Muscle layer of duodenum (tissue), 2 donors: ENCODE measurements around the gene TSHZ2.

Experiments
- H3K27ac ChIP-seq: one replicate; pipeline ENCODE4 v1.7.0; 2013; ENCODE audit warnings: mild to moderate bottlenecking, low read length
- H3K27me3 ChIP-seq: one replicate; pipeline ENCODE4 v1.7.0; 2013; ENCODE audit warnings: low read depth, mild to moderate bottlenecking, control low read depth, low read length
- H3K36me3 ChIP-seq, 2 donors: one replicate each; pipeline ENCODE4 v1.7.0; 2013; ENCODE audit warnings: low read length in 2 of 2, control low read depth in 1 of 2, mild to moderate bottlenecking in 1 of 2; ENCODE audit not compliant: insufficient read depth in 2 of 2, control insufficient read depth in 1 of 2
- H3K4me1 ChIP-seq, 2 donors: one replicate each; pipeline ENCODE4 v1.7.0; 2013; ENCODE audit warnings: low read length in 2 of 2, mild to moderate bottlenecking in 2 of 2, control low read depth in 1 of 2, moderate library complexity in 1 of 2; ENCODE audit not compliant: insufficient read depth in 2 of 2, control insufficient read depth in 1 of 2
- H3K4me3 ChIP-seq, 2 donors: one replicate each; pipeline ENCODE4 v1.7.0; 2013; ENCODE audit warnings: low read length in 2 of 2, low read depth in 1 of 2, mild to moderate bottlenecking in 1 of 2
- H3K9me3 ChIP-seq, 2 donors: one replicate each; pipeline ENCODE4 v1.7.0; 2013; ENCODE audit warnings: low read length in 2 of 2, control low read depth in 1 of 2, mild to moderate bottlenecking in 1 of 2; ENCODE audit not compliant: control insufficient read depth in 1 of 2
- donor health status: healthy.

Gene TSHZ2

GRCh38 chr20:53176134-53176533 lies 204.0 kb downstream of the TSHZ2 start:
- H3K9me3 ChIP-seq = no peaks in the 10 kb centered on the region

DNA sequence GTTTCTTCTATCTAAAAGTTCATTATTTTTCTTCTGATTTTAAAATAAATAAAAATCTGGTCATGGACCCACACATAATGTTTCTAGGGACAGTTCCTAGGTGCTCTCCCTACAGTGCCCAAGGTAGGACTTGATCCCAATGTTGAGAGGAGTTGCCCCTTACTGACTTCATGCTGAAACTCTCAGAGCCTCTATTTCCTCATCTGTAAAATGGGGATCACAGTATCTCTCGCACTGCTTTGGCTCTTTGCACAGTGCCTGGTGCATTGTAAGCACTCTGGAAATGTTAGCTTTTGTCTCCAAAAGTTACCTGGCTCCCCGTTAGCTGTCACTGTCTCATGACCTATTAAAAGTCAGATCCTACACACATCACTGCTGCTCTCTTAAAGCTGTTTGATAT lies 205.5 kb downstream of the TSHZ2 start:
- Histone ChIP-seq H3K27ac (no peak overlapping the region), H3K36me3 (no peaks in the 10 kb centered on the region), H3K4me1 (no peaks in the 10 kb centered on the region), H3K9me3 (no peaks in the 10 kb centered on the region), H3K27me3 (no peaks in the 10 kb centered on the region), H3K4me3 (no peak overlapping the region)

More at GRCh38 chr20:53176134-53176533, 204.0 kb downstream of the TSHZ2 start:
- no peaks in the 10 kb centered on the region for H3K27me3 ChIP-seq
- H3K36me3 ChIP-seq = no peaks in the 10 kb centered on the region
- H3K4me1 ChIP-seq = no peaks in the 10 kb centered on the region
- H3K4me3 ChIP-seq = no peak overlapping the region
- H3K27ac ChIP-seq = no peak overlapping the region

GRCh38 chr20:53179749-53180148 lies 207.6 kb downstream of the TSHZ2 start:
- H3K27me3 ChIP-seq = no peaks in the 10 kb centered on the region
- no peaks in the 10 kb centered on the region for H3K4me1 ChIP-seq
- no peak overlapping the region for H3K27ac ChIP-seq
- H3K4me3 ChIP-seq = no peak overlapping the region
- H3K9me3 ChIP-seq = no peaks in the 10 kb centered on the region
- no peaks in the 10 kb centered on the region for H3K36me3 ChIP-seq

DNA sequence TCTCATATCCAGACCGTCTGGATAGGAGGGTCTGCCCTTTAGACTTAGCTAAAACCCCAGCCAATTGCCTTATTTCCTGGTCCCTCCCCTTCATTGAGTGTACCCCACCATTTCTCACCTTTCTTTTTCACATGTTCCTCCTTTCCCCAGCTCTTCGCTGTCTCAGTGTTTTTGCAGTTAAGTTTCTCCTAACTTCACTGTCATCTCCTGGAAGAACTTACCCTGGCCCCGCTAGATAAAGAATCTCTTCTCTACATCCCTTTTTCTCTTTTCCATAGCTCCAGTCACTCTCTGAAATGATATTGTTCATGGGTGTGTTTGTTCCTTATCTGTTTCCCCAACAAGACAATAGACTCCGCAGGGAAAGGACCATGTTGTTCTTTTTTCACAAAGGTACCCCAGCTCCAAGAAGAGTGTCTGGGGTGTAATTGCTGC lies 208.8 kb downstream of the TSHZ2 start:
- Histone ChIP-seq H3K4me1 (no peaks in the 10 kb centered on the region), H3K36me3 (no peaks in the 10 kb centered on the region), H3K27me3 (no peaks in the 10 kb centered on the region), H3K9me3 (no peaks in the 10 kb centered on the region), H3K4me3 (no peak overlapping the region), H3K27ac (no peak overlapping the region)

- H3K36me3 ChIP-seq = no peaks in the 10 kb centered on the region
- no peaks in the 10 kb centered on the region for H3K4me1 ChIP-seq
- H3K27ac ChIP-seq = no peak overlapping the region
- no peaks in the 10 kb centered on the region for H3K9me3 ChIP-seq
- H3K27me3 ChIP-seq = no peaks in the 10 kb centered on the region
- H3K4me3 ChIP-seq = no peak overlapping the region
Observed at GRCh38 chr20:53181866-53182376, 209.8 kb downstream of the TSHZ2 start.

DNA sequence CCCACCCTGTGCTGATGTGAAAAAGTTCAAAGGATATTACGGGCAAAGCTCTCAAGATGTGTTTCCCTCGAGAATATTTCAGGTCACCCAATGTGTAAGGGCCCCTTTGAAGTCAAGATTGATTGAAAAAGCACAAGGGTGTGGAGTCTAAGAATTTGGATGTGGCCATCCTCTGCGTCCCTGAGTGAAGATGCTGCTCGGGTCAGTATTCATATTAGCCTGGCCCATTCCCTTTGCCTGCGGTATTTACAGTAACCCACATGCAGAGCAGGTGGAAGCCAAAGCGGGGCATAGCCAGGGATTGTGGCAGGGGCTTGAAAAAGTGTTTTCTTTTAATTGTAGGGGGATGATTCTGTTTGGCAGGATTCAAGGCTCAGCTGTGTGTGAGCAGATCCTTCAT lies 211.0 kb downstream of the TSHZ2 start:
- Histone ChIP-seq H3K36me3 (no peaks in the 10 kb centered on the region), H3K4me1 (peaks cover 0 to 6% of the 10 kb centered on the region in 2 donors)

DNA sequence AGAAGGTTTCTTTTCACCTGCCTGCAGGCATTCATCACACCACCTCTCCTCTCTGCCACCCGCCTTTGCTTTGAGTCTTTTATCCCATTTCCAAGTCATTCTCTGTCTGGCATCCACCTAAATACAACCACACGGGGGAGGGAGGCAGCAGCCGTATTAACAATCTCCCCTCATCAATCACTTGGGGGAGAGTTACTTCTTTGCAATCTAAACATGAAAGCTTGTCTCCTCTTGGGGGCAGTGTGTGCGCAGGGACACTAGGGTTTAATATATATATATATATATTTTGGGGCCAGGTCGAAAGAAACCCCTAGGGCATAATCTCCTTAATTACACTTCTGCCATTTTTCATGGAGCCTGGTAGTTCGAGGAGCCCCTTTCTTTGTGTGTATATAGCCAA lies 214.5 kb downstream of the TSHZ2 start:
- Histone ChIP-seq H3K36me3 (no peaks in the 10 kb centered on the region), H3K4me1 (peaks cover 0 to 6% of the 10 kb centered on the region in 2 donors), H3K4me3 (no peak overlapping the region), H3K9me3 (no peaks in the 10 kb centered on the region), H3K27ac (no peak overlapping the region), H3K27me3 (no peaks in the 10 kb centered on the region)

More for the DNA sequence above, 211.0 kb downstream of the TSHZ2 start:
- Histone ChIP-seq H3K9me3 (no peaks in the 10 kb centered on the region), H3K4me3 (no peak overlapping the region), H3K27ac (no peak overlapping the region), H3K27me3 (no peaks in the 10 kb centered on the region)

DNA sequence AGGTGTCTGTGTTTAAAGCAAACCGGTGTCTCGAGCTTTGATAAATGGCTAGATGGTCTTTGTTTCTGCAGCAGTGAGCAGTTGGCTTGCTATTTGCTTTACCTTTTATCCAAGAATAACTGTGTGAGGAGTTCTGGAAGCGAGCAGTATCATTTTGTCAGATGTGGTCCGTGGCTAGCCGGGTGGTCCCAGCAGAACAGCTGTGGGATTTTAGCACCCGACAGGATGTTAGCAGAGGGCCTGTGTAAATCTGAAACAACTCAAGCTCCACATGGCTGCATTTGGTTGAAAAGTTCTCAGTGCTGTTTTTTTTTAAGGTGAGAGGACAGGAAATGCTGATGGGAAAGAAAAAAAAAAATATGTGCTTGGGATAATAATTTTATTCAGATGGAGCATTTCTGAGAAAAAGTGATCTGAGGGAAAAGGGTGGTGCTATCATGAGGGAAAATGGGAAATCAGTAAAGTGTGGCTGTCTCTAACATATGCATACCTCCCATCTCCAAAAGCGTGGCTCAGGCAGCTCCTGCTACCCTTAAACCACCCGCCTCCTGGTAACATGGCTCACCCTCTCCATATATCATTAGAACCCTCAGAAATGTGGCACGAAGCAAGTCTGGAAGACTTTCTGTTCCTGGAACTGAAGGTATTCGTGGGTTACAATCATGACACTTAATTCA lies 215.4 kb downstream of the TSHZ2 start:
- Histone ChIP-seq H3K27me3 (no peaks in the 10 kb centered on the region), H3K9me3 (no peaks in the 10 kb centered on the region), H3K36me3 (no peaks in the 10 kb centered on the region), H3K4me3 (no peak overlapping the region), H3K27ac (no peak overlapping the region), H3K4me1 (peaks cover 0 to 6% of the 10 kb centered on the region in 2 donors)

DNA sequence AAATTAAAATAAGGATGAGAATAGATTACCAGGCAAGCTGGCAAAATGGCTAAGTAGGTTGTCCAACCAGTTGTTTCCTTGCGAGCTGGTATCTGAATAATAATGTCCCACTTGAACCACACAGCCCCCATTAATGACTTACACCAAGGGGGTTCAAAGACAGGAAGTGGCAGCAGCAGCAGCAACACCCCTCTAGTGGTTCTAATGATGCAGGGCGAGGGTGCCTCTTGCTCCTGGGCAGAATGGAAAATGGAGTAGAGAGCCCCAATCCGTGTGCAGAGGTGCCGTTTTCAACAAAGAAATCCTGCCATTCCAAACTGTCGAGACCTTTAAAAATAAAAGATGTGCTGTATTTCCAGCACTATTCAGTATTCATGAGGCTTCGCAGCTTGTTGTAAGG lies 218.1 kb downstream of the TSHZ2 start:
- H3K27ac ChIP-seq = no peak overlapping the region
- H3K9me3 ChIP-seq = no peaks in the 10 kb centered on the region
- H3K4me1 ChIP-seq = peaks cover 0 to 6% of the 10 kb centered on the region in 2 donors
- H3K27me3 ChIP-seq = no peaks in the 10 kb centered on the region
- H3K36me3 ChIP-seq = no peaks in the 10 kb centered on the region
- H3K4me3 ChIP-seq = no peak overlapping the region

DNA sequence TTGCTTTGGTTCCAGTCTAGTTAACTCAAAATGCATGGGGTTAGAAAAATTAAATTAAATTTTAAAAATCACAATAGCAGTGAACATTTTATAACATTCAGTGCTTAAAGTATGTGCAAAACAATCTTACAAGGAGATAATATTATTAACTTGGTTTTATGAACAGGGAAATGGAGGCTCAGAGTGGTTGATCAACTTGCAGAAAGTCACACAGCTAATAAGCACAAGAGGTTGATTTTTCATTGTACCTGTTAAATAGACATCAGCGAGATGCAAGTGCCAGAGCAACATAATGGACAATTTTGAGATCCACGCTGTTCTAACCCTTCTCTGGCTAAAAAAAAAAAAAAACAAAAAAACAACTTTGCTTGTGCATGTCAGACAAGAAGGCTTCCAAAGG lies 219.8 kb downstream of the TSHZ2 start:
- Histone ChIP-seq H3K9me3 (no peaks in the 10 kb centered on the region), H3K36me3 (no peaks in the 10 kb centered on the region), H3K4me3 (no peak overlapping the region), H3K27ac (no peak overlapping the region), H3K4me1 (peaks cover 0 to 12% of the 10 kb centered on the region in 2 donors), H3K27me3 (no peaks in the 10 kb centered on the region)

- Histone ChIP-seq H3K27me3 (no peaks in the 10 kb centered on the region), H3K4me3 (no peak overlapping the region), H3K36me3 (no peaks in the 10 kb centered on the region), H3K4me1 (peaks cover 0 to 6% of the 10 kb centered on the region in 2 donors), H3K9me3 (no peaks in the 10 kb centered on the region), H3K27ac (no peak overlapping the region)
Observed at GRCh38 chr20:53194306-53195290, 222.4 kb downstream of the TSHZ2 start.
